A673 (cell line): Measurements from ENCODE around the gene SLC16A10.
"Not testable (repeated sequence)": the region's sequence is repeated elsewhere in the genome, so short reads cannot be mapped to it uniquely, and the experiment has no call there.

Source experiments
- CTCF ChIP-seq: fragments of 300-800, 200-600 bp; sonication (generic); conservative IDR thresholded peaks from 2 replicates; pipeline ENCODE4 v1.5.1; 2017; ENCODE audit warnings: low read depth, mild to moderate bottlenecking, antibody characterized with exemption, low read length, moderate library complexity, mixed read lengths
- EZH2 ChIP-seq: fragments of 200-600 bp; sonication (generic); IDR thresholded peaks from 2 replicates; pipeline ENCODE4 v1.6.1; 2017; ENCODE audit warnings: borderline replicate concordance, low read depth, mild to moderate bottlenecking, mixed read lengths, antibody characterized with exemption, low read length; ENCODE audit not compliant: poor library complexity, severe bottlenecking

- not testable (repeated sequence) for TF ChIP-seq CTCF, EZH2
Observed at GRCh38 chr6:111191136-111191535, 103.8 kb downstream of the SLC16A10 start.
